Kidney (tissue), 14 donors: ENCODE measurements around the gene PEX10. TPM values are rescaled to one million over a fixed set of nuclear protein-coding genes. Genes with fewer than 3 reads are reported as not detected.
A peak's percentile ranks its signal among the peaks of the same experiment; 100 is the strongest.

Source experiments
- DNase-seq, 5 donors: peaks; one replicate each; pipeline ENCODE4 v3.0.0-alpha.2; 2013 to 2020
- FAIRE-seq: peaks from 2 replicates; lab custom pipeline; 2012; peaks lifted over from hg19 to GRCh38; lab: Jason Lieb, UNC
- H3K27ac ChIP-seq, 2 donors: one replicate each; pipeline ENCODE4 v1.7.0; 2013; ENCODE audit warnings: low read depth in 2 of 2, low read length in 2 of 2, inconsistent platforms in 1 of 2
- H3K27me3 ChIP-seq: one replicate; pipeline ENCODE4 v1.7.1; 2013; ENCODE audit warnings: low read length, inconsistent platforms; ENCODE audit not compliant: control insufficient read depth, insufficient read depth
- H3K36me3 ChIP-seq, 3 donors: one replicate each; pipeline versions ENCODE4 v1.7.0 to v1.7.1; 2013; ENCODE audit warnings: low read length in 3 of 3, control low read depth in 1 of 3, inconsistent platforms in 1 of 3; ENCODE audit not compliant: insufficient read depth in 3 of 3, control insufficient read depth in 2 of 3
- H3K4me1 ChIP-seq, 3 donors: one replicate each; pipeline versions ENCODE4 v1.7.0 to v1.7.1; 2013; ENCODE audit warnings: low read length in 3 of 3, inconsistent platforms in 1 of 3, low read depth in 1 of 3; ENCODE audit not compliant: control insufficient read depth in 2 of 3, insufficient read depth in 2 of 3
- H3K4me3 ChIP-seq, 3 donors: one replicate each; pipeline versions ENCODE4 v1.7.0 to v1.8.1; 2013; ENCODE audit warnings: low read length in 3 of 3, control low read depth in 1 of 3, inconsistent platforms in 1 of 3
- H3K9ac ChIP-seq, 3 donors: one replicate each; pipeline versions ENCODE4 v1.7.0 to v1.7.1; 2013; ENCODE audit warnings: low read length in 3 of 3, control low read depth in 1 of 3, inconsistent platforms in 1 of 3
- H3K9me3 ChIP-seq, 3 donors: one replicate each; pipeline versions ENCODE4 v1.7.0 to v1.7.1; 2013; ENCODE audit warnings: low read length in 3 of 3, control low read depth in 1 of 3, inconsistent platforms in 1 of 3; ENCODE audit not compliant: control insufficient read depth in 2 of 3, insufficient read depth in 1 of 3
- CTCF ChIP-seq: IDR thresholded peaks from 3 replicates; pipeline ENCODE4 v1.5.1; 2012; ENCODE audit warnings: mild to moderate bottlenecking, moderate library complexity, borderline replicate concordance; ENCODE audit not compliant: insufficient read depth; ENCODE audit errors: extremely low read depth
- intact Hi-C: fragments of 100-400 bp; cut with DNase I; formaldehyde crosslinking; loops from one replicate; pipeline ENCODE4 v1.11.1; 2022
- polyA plus RNA-seq: library from polyadenylated mRNA; stranded (reverse); fragments of 350-450 nt; fragmentation: Illumina TruSeq; extraction: RNeasy Lipid Tissue Mini Kit (QIAGEN cat#74804); gene quantifications from one replicate; pipeline ENCODE4 v1.2.3, GENCODE V29; 2014; ENCODE audit warnings: low read depth, low replicate concordance; ENCODE audit not compliant: insufficient read depth
- total RNA-seq: library from RNA; stranded (reverse); fragmentation: NEBNext Ultra II Directional; extraction: Animal tissue kit (Norgen Biotek cat#: 25700); gene quantifications from one replicate; pipeline ENCODE4 v1.2.1, GENCODE V29; 2021
- donor health status: control.
- donor health status: control.
- donor health status: control.
- donor health status: control.
- donor health status: control.
- donor health status: DM: yes; HTN: yes; CAD: no.
- donor health status: Normal renal cell carcinoma (clear cell type).

PEX10 gene
- total and polyA plus RNA-seq, 2 donors from 2014 or later: 25.6 to 26.8 TPM

GRCh38 chr1:2355373-2356261, 56.7 kb downstream of the PEX10 start:
- peak in 1 of 5 donors; percentile 59 for DNase-seq
- no peak for FAIRE-seq
- no peak for TF ChIP-seq CTCF

GRCh38 chr1:2354511-2355372, 57.6 kb downstream of the PEX10 start:
- intact Hi-C loops: no loop called here
- H3K27ac ChIP-seq: no peak overlapping the region
- TF ChIP-seq CTCF: no peak
- no peak overlapping the region for H3K9ac ChIP-seq
- H3K4me3 ChIP-seq: no peak overlapping the region
- no peaks in the 10 kb centered on the region for H3K4me1 ChIP-seq
- no peaks in the 10 kb centered on the region for H3K9me3 ChIP-seq
- H3K36me3 ChIP-seq: no peaks in the 10 kb centered on the region
- DNase-seq: peak in 1 of 5 donors; percentile 61
- FAIRE-seq: no peak
- no peaks in the 10 kb centered on the region for H3K27me3 ChIP-seq

More at GRCh38 chr1:2355373-2356261, 56.7 kb downstream of the PEX10 start:
- Histone ChIP-seq H3K4me3 (no peak overlapping the region), H3K27ac (no peak overlapping the region), H3K27me3 (no peaks in the 10 kb centered on the region), H3K9me3 (no peaks in the 10 kb centered on the region), H3K4me1 (no peaks in the 10 kb centered on the region), H3K9ac (no peak overlapping the region), H3K36me3 (no peaks in the 10 kb centered on the region)
- intact Hi-C loops: no loop called here

Other genes starting within 250 kb of the PEX10 start
- 69.0 TPM for gene FAAP20, start 217.8 kb downstream of the PEX10 start, total RNA-seq
- 109 TPM for gene FAAP20, start 217.8 kb downstream of the PEX10 start, polyA plus RNA-seq
- 78.6 TPM for gene SKI, start 184.2 kb downstream of the PEX10 start, total RNA-seq
- 9.2 TPM for gene SKI, start 184.2 kb downstream of the PEX10 start, polyA plus RNA-seq
- gene MORN1, start 21.0 kb downstream of the PEX10 start, total RNA-seq: 24.7 TPM
- 9.0 TPM for gene MORN1, start 21.0 kb downstream of the PEX10 start, polyA plus RNA-seq
- 162 TPM for gene RER1, start 20.7 kb downstream of the PEX10 start, total RNA-seq
- 158 TPM for gene RER1, start 20.7 kb downstream of the PEX10 start, polyA plus RNA-seq
- gene PLCH2, start 63.7 kb upstream of the PEX10 start, total RNA-seq: 8.7 TPM
- 7.4 TPM for gene PLCH2, start 63.7 kb upstream of the PEX10 start, polyA plus RNA-seq
- gene PANK4, start 114.0 kb upstream of the PEX10 start, total RNA-seq: 33.7 TPM
- 13.3 TPM for gene PANK4, start 114.0 kb upstream of the PEX10 start, polyA plus RNA-seq
- 0.44 TPM for gene HES5, start 117.7 kb upstream of the PEX10 start, total RNA-seq
- gene HES5, start 117.7 kb upstream of the PEX10 start, polyA plus RNA-seq: not detected
- 95.0 TPM for gene TNFRSF14, start 143.8 kb upstream of the PEX10 start, total RNA-seq
- gene TNFRSF14, start 143.8 kb upstream of the PEX10 start, polyA plus RNA-seq: 99.1 TPM
- gene PRXL2B, start 174.2 kb upstream of the PEX10 start, total RNA-seq: 39.5 TPM
- 25.6 TPM for gene PRXL2B, start 174.2 kb upstream of the PEX10 start, polyA plus RNA-seq
- gene MMEL1, start 220.5 kb upstream of the PEX10 start, total RNA-seq: 4.0 TPM
- gene MMEL1, start 220.5 kb upstream of the PEX10 start, polyA plus RNA-seq: 8.5 TPM